Stomach (tissue), 4 donors: ENCODE data around the gene SPDYE16.
"Not testable (repeated sequence)": the region's sequence is repeated elsewhere in the genome, so short reads cannot be mapped to it uniquely, and the experiment has no call there.

Experiments
- POLR2AphosphoS5 ChIP-seq, 3 donors: sonication (generic); formaldehyde crosslinking; IDR thresholded peaks; one replicate each; pipeline ENCODE4 v1.6.1; 2016; ENCODE audit warnings: antibody characterized with exemption in 3 of 3
- TF ChIP-seq, protein P1 (sequence below), 7 experiments: fragments of 450-650 bp in 4 of 7; fragments of 200-600 bp in 3 of 7; sonication (generic) in 3 of 7; IDR thresholded peaks; one replicate each; pipeline ENCODE4 v1.5.1; 2016 to 2019; ENCODE audit warnings: antibody characterized with exemption in 7 of 7, control low read depth in 2 of 7, mild to moderate bottlenecking in 1 of 7

GRCh38 chr7:76503244-76503643, 39.9 kb downstream of the SPDYE16 start:
- TF ChIP-seq POLR2AphosphoS5 (IDR thresholded peaks at IDR 0.05), result not testable (repeated sequence)
- TF ChIP-seq, protein P1, sequence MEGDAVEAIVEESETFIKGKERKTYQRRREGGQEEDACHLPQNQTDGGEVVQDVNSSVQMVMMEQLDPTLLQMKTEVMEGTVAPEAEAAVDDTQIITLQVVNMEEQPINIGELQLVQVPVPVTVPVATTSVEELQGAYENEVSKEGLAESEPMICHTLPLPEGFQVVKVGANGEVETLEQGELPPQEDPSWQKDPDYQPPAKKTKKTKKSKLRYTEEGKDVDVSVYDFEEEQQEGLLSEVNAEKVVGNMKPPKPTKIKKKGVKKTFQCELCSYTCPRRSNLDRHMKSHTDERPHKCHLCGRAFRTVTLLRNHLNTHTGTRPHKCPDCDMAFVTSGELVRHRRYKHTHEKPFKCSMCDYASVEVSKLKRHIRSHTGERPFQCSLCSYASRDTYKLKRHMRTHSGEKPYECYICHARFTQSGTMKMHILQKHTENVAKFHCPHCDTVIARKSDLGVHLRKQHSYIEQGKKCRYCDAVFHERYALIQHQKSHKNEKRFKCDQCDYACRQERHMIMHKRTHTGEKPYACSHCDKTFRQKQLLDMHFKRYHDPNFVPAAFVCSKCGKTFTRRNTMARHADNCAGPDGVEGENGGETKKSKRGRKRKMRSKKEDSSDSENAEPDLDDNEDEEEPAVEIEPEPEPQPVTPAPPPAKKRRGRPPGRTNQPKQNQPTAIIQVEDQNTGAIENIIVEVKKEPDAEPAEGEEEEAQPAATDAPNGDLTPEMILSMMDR (IDR thresholded peaks at IDR 0.05), result not testable (repeated sequence)
